ENCODE measurements around the gene DIPK2A. TPM values are rescaled to one million over a fixed set of nuclear protein-coding genes. Genes with fewer than 3 reads are reported as not detected.
A peak's percentile ranks its signal among the peaks of the same experiment; 100 is the strongest.

Gene DIPK2A
- total RNA-seq: 10 to 100 TPM; 13.9 to 21.0 TPM
- 24.3 to 56.8 reads per million in 2 donors for total RNA-seq

GRCh38 chr3:143971359-143972154, at the start of gene DIPK2A:
TSS of gene DIPK2A (plus strand) at chr3:143971823. CDS start at chr3:143972333, 510 bp downstream.
- H3K36me3 Mint-ChIP-seq (ENCODE audit: low read depth): peaks cover 3% of the 10 kb centered on the region
- H3K4me1 Mint-ChIP-seq: peaks cover 17% of the 10 kb centered on the region
- ATAC-seq: peak; percentile 73
- H3K9me3 ChIP-seq (ENCODE audit: control insufficient read depth, low read length, poor library complexity, severe bottlenecking): no peaks in the 10 kb centered on the region
- H3K27me3 Mint-ChIP-seq: no peaks in the 10 kb centered on the region
- H3K4me3 Mint-ChIP-seq: peak within 1 kb of the TSS; percentile 98
- DNase-seq: peak; percentile 87 to 90 (median 90)
- peak within 1 kb of the TSS; percentile 91 for H3K27ac Mint-ChIP-seq

GRCh38 chr3:143924522-143925285, 46.9 kb upstream of the DIPK2A start:
- H3K36me3 Mint-ChIP-seq (ENCODE audit: low read depth): no peaks in the 10 kb centered on the region
- H3K4me1 Mint-ChIP-seq: no peaks in the 10 kb centered on the region
- no peaks in the 10 kb centered on the region for H3K9me3 ChIP-seq (ENCODE audit: control insufficient read depth, low read length, poor library complexity, severe bottlenecking)
- no peak for DNase-seq
- H3K27me3 Mint-ChIP-seq: no peaks in the 10 kb centered on the region
- no peak for ATAC-seq
- no peak overlapping the region for H3K4me3 Mint-ChIP-seq
- H3K27ac Mint-ChIP-seq: no peak overlapping the region

GRCh38 chr3:143928056-143928455, 43.6 kb upstream of the DIPK2A start:
- ATAC-seq: no peak
- no peak for DNase-seq
- no peaks in the 10 kb centered on the region for H3K9me3 ChIP-seq (ENCODE audit: control insufficient read depth, low read length, poor library complexity, severe bottlenecking)
- no peak overlapping the region for H3K4me3 Mint-ChIP-seq
- H3K27me3 Mint-ChIP-seq: no peaks in the 10 kb centered on the region
- H3K4me1 Mint-ChIP-seq: no peaks in the 10 kb centered on the region
- no peak overlapping the region for H3K27ac Mint-ChIP-seq
- H3K36me3 Mint-ChIP-seq (ENCODE audit: low read depth): peaks cover under 1% of the 10 kb centered on the region

GRCh38 chr3:143928541-143929255, 42.9 kb upstream of the DIPK2A start:
- H3K27ac Mint-ChIP-seq: no peak overlapping the region
- H3K9me3 ChIP-seq (ENCODE audit: control insufficient read depth, low read length, poor library complexity, severe bottlenecking): no peaks in the 10 kb centered on the region
- ATAC-seq: no peak

GRCh38 chr3:143934791-143935190, 36.8 kb upstream of the DIPK2A start:
- no peak for DNase-seq
- peaks cover 18% of the 10 kb centered on the region for H3K27me3 Mint-ChIP-seq
- no peak overlapping the region for H3K27ac Mint-ChIP-seq
- H3K4me1 Mint-ChIP-seq: no peaks in the 10 kb centered on the region
- no peaks in the 10 kb centered on the region for H3K9me3 ChIP-seq (ENCODE audit: control insufficient read depth, low read length, poor library complexity, severe bottlenecking)
- no peak overlapping the region for H3K4me3 Mint-ChIP-seq
- ATAC-seq: no peak
- H3K36me3 Mint-ChIP-seq (ENCODE audit: low read depth): peaks cover 3% of the 10 kb centered on the region

More at GRCh38 chr3:143928541-143929255, 42.9 kb upstream of the DIPK2A start:
- H3K4me1 Mint-ChIP-seq: no peaks in the 10 kb centered on the region
- peaks cover 2% of the 10 kb centered on the region for H3K36me3 Mint-ChIP-seq (ENCODE audit: low read depth)
- H3K27me3 Mint-ChIP-seq: no peaks in the 10 kb centered on the region
- DNase-seq: no peak
- H3K4me3 Mint-ChIP-seq: no peak overlapping the region

GRCh38 chr3:143935678-143936077, 35.9 kb upstream of the DIPK2A start:
- H3K27ac Mint-ChIP-seq: no peak overlapping the region
- no peaks in the 10 kb centered on the region for H3K9me3 ChIP-seq (ENCODE audit: control insufficient read depth, low read length, poor library complexity, severe bottlenecking)
- no peak for ATAC-seq
- DNase-seq: no peak
- H3K27me3 Mint-ChIP-seq: peaks cover 18% of the 10 kb centered on the region
- no peak overlapping the region for H3K4me3 Mint-ChIP-seq
- H3K36me3 Mint-ChIP-seq (ENCODE audit: low read depth): peaks cover 3% of the 10 kb centered on the region
- no peaks in the 10 kb centered on the region for H3K4me1 Mint-ChIP-seq

- Mint-ChIP-seq H3K4me3 (no peak overlapping the region), H3K27ac (no peak overlapping the region)
Observed at GRCh38 chr3:143950810-143951209, 20.8 kb upstream of the DIPK2A start.

GRCh38 chr3:143951351-143951971, 20.2 kb upstream of the DIPK2A start:
- peaks cover 17% of the 10 kb centered on the region for H3K27me3 Mint-ChIP-seq
- H3K4me1 Mint-ChIP-seq: peaks cover 3% of the 10 kb centered on the region
- H3K4me3 Mint-ChIP-seq: no peak overlapping the region
- H3K9me3 ChIP-seq (ENCODE audit: control insufficient read depth, low read length, poor library complexity, severe bottlenecking): no peaks in the 10 kb centered on the region
- DNase-seq: no peak
- no peaks in the 10 kb centered on the region for H3K36me3 Mint-ChIP-seq (ENCODE audit: low read depth)
- H3K27ac Mint-ChIP-seq: no peak overlapping the region
- ATAC-seq: peak; percentile 57

More at GRCh38 chr3:143950810-143951209, 20.8 kb upstream of the DIPK2A start:
- H3K4me1 Mint-ChIP-seq: peaks cover 3% of the 10 kb centered on the region
- DNase-seq (no peak), ATAC-seq (no peak)
- no peaks in the 10 kb centered on the region for H3K9me3 ChIP-seq (ENCODE audit: control insufficient read depth, low read length, poor library complexity, severe bottlenecking)
- H3K27me3 Mint-ChIP-seq: peaks cover 14% of the 10 kb centered on the region
- H3K36me3 Mint-ChIP-seq (ENCODE audit: low read depth): no peaks in the 10 kb centered on the region

GRCh38 chr3:143952569-143953072, 19.0 kb upstream of the DIPK2A start:
- peaks cover 6% of the 10 kb centered on the region for H3K4me1 Mint-ChIP-seq
- DNase-seq (no peak), ATAC-seq (no peak)
- no peak overlapping the region for H3K4me3 Mint-ChIP-seq
- peaks cover 7% of the 10 kb centered on the region for H3K27me3 Mint-ChIP-seq
- no peaks in the 10 kb centered on the region for H3K36me3 Mint-ChIP-seq (ENCODE audit: low read depth)
- no peaks in the 10 kb centered on the region for H3K9me3 ChIP-seq (ENCODE audit: control insufficient read depth, low read length, poor library complexity, severe bottlenecking)
- H3K27ac Mint-ChIP-seq: no peak overlapping the region

- H3K27me3 Mint-ChIP-seq: peaks cover 11% of the 10 kb centered on the region
- no peaks in the 10 kb centered on the region for H3K36me3 Mint-ChIP-seq (ENCODE audit: low read depth)
- no peaks in the 10 kb centered on the region for H3K9me3 ChIP-seq (ENCODE audit: control insufficient read depth, low read length, poor library complexity, severe bottlenecking)
- ATAC-seq (no peak), DNase-seq (no peak)
- no peak overlapping the region for H3K27ac Mint-ChIP-seq
- H3K4me3 Mint-ChIP-seq: no peak overlapping the region
- peaks cover 6% of the 10 kb centered on the region for H3K4me1 Mint-ChIP-seq
Observed at GRCh38 chr3:143955113-143955512, 16.5 kb upstream of the DIPK2A start.

GRCh38 chr3:143956838-143957237, 14.8 kb upstream of the DIPK2A start:
- H3K36me3 Mint-ChIP-seq (ENCODE audit: low read depth): no peaks in the 10 kb centered on the region

GRCh38 chr3:143957453-143957852, 14.2 kb upstream of the DIPK2A start:
- Mint-ChIP-seq H3K36me3 (ENCODE audit: low read depth) (no peaks in the 10 kb centered on the region), H3K27me3 (peaks cover 11% of the 10 kb centered on the region), H3K27ac (no peak overlapping the region), H3K4me3 (no peak overlapping the region), H3K4me1 (peaks cover 6% of the 10 kb centered on the region)
- H3K9me3 ChIP-seq (ENCODE audit: control insufficient read depth, low read length, poor library complexity, severe bottlenecking): no peaks in the 10 kb centered on the region
- ATAC-seq (no peak), DNase-seq (no peak)

More at GRCh38 chr3:143956838-143957237, 14.8 kb upstream of the DIPK2A start:
- H3K9me3 ChIP-seq (ENCODE audit: control insufficient read depth, low read length, poor library complexity, severe bottlenecking): no peaks in the 10 kb centered on the region
- Mint-ChIP-seq H3K27ac (no peak overlapping the region), H3K4me3 (no peak overlapping the region), H3K4me1 (peaks cover 6% of the 10 kb centered on the region), H3K27me3 (peaks cover 11% of the 10 kb centered on the region)
- no peak for DNase-seq
- no peak for ATAC-seq

All from T-helper 17 cell (primary cell).